SH-SY5Y (cell line): ENCODE data around the gene GPBP1.

Experiments used
- GATA2 ChIP-seq: IDR thresholded peaks from 2 replicates; pipeline ENCODE4 v1.6.1; 2011; ENCODE audit warnings: mild to moderate bottlenecking, low read depth, low read length
- GATA3 ChIP-seq: IDR thresholded peaks from 2 replicates; pipeline ENCODE4 v1.6.1; 2011; ENCODE audit warnings: low read depth, mild to moderate bottlenecking, low read length, moderate library complexity

- TF ChIP-seq GATA3 (no peak), GATA2 (no peak)
These were observed 45.5 kb downstream of the GPBP1 start for GRCh38 chr5:57219386-57219785.
